Endothelial cell of umbilical vein (primary cell): ENCODE results near the gene PTPRH. TPM values are rescaled to one million over a fixed set of nuclear protein-coding genes. Genes with fewer than 3 reads are reported as not detected.
A peak's percentile ranks its signal among the peaks of the same experiment; 100 is the strongest.

Source experiments
- Bru-seq: library from RNA; stranded (reverse); fragments of 400-500 nt; gene quantifications from one replicate; lab custom pipeline; 2021; lab: Mats Ljungman, UMichigan
- BruChase-seq, 2 experiments: library from RNA; stranded (reverse); fragments of 400-500 nt; gene quantifications; one replicate each; lab custom pipeline; 2021; lab: Mats Ljungman, UMichigan
- BruUV-seq: library from RNA; stranded (reverse); fragments of 400-500 nt; replicated peaks from 2 replicates; lab custom pipeline; 2021; lab: Mats Ljungman, UMichigan
- CTCF ChIA-PET: fragments of 300-600, 350-600 bp; sonication (Branson Sonifier 250); formaldehyde crosslinking; loops from one replicate; lab custom pipeline; 2021; ENCODE audit warnings: antibody characterized with exemption, inconsistent platforms; lab: Charles Lee
- POLR2A ChIA-PET: fragments of 300-600, 350-600 bp; sonication (Branson Sonifier 250); formaldehyde crosslinking; loops from one replicate; lab custom pipeline; 2021; ENCODE audit warnings: antibody characterized with exemption, inconsistent platforms; lab: Charles Lee
- DNase-seq: peaks from one replicate; pipeline ENCODE4 v3.0.0-alpha.2; 2011; ENCODE audit warnings: low read depth, low spot score
- FAIRE-seq: peaks from 2 replicates; lab custom pipeline; 2011; peaks lifted over from hg19 to GRCh38; lab: Jason Lieb, UNC
- H2AFZ ChIP-seq: 2 replicates; pipeline ENCODE4 v1.6.0; 2012; ENCODE audit warnings: low read depth, low read length, control low read depth, inconsistent platforms
- H3K27ac ChIP-seq: 2 replicates; pipeline ENCODE4 v1.5.1; 2011; ENCODE audit warnings: low read depth, mild to moderate bottlenecking, control low read depth, low read length, moderate library complexity; ENCODE audit not compliant: insufficient read depth
- H3K27me3 ChIP-seq, 2 experiments: 2 replicates each; pipeline versions ENCODE4 v1.6.0 to v1.6.1; 2011; ENCODE audit warnings: low read length in 2 of 2, mixed read lengths in 1 of 2; ENCODE audit not compliant: control insufficient read depth in 2 of 2, insufficient read depth in 2 of 2
- H3K36me3 ChIP-seq, 2 experiments: 2 replicates in 1 of 2; 3 replicates in 1 of 2; pipeline ENCODE4 v1.5.1; 2011; ENCODE audit warnings: low read length in 2 of 2, mild to moderate bottlenecking in 1 of 2, moderate library complexity in 1 of 2; ENCODE audit not compliant: control insufficient read depth in 2 of 2, insufficient read depth in 2 of 2; ENCODE audit errors: extremely low read depth in 1 of 2
- H3K4me1 ChIP-seq: 3 replicates; pipeline ENCODE4 v1.5.1; 2011; ENCODE audit warnings: mild to moderate bottlenecking, low read length; ENCODE audit not compliant: control insufficient read depth, insufficient read depth; ENCODE audit errors: extremely low read depth
- H3K4me2 ChIP-seq: 2 replicates; pipeline ENCODE4 v1.6.1; 2011; ENCODE audit warnings: low read length, control low read depth, mixed read lengths; ENCODE audit not compliant: insufficient read depth
- H3K4me3 ChIP-seq, 3 experiments: fragments of 200-600 bp in 1 of 3; sonication (generic), shearing (Covaris generic) in 1 of 3; replicated peaks in 1 of 3; 2 replicates each; pipeline ENCODE4 v1.5.1; 2011 to 2016; ENCODE audit warnings: control low read depth in 3 of 3, low read length in 3 of 3, mild to moderate bottlenecking in 2 of 3, inconsistent platforms in 1 of 3, low read depth in 1 of 3, moderate library complexity in 1 of 3; ENCODE audit not compliant: insufficient read depth in 1 of 3
- H3K79me2 ChIP-seq: 2 replicates; pipeline ENCODE4 v1.6.0; 2012; ENCODE audit warnings: low read length, inconsistent platforms; ENCODE audit not compliant: control insufficient read depth, insufficient read depth
- H3K9ac ChIP-seq: replicated peaks from 2 replicates; pipeline ENCODE3; 2011; ENCODE audit warnings: low read length, control low read depth; ENCODE audit not compliant: insufficient read depth; ENCODE audit errors: extremely low read depth
- H3K9me1 ChIP-seq: replicated peaks from 3 replicates; pipeline ENCODE4 v1.6.0; 2011; ENCODE audit warnings: mild to moderate bottlenecking, low read length; ENCODE audit not compliant: control insufficient read depth, insufficient read depth; ENCODE audit errors: extremely low read depth
- H3K9me3 ChIP-seq: replicated peaks from 2 replicates; pipeline ENCODE4 v1.5.1; 2012; ENCODE audit warnings: low read length, inconsistent platforms; ENCODE audit not compliant: control insufficient read depth, insufficient read depth
- H4K20me1 ChIP-seq: replicated peaks from 2 replicates; pipeline ENCODE3; 2011; ENCODE audit warnings: mild to moderate bottlenecking, low read length; ENCODE audit not compliant: control insufficient read depth, insufficient read depth; ENCODE audit errors: extremely low read depth
- CTCF ChIP-seq, 2 donors: IDR thresholded peaks; 1 replicate in 1 of 2; 2 replicates in 1 of 2; pipeline ENCODE4 v1.5.1; 2011; ENCODE audit warnings: low read length in 2 of 2, mild to moderate bottlenecking in 2 of 2, moderate library complexity in 2 of 2, control low read depth in 1 of 2, inconsistent platforms in 1 of 2, low read depth in 1 of 2; ENCODE audit not compliant: insufficient read depth in 1 of 2; ENCODE audit errors: extremely low read depth in 1 of 2
- EZH2 ChIP-seq: IDR thresholded peaks from 2 replicates; pipeline ENCODE4 v1.6.1; 2012; ENCODE audit warnings: borderline replicate concordance, low read depth, mild to moderate bottlenecking, moderate library complexity, low read length, inconsistent platforms; ENCODE audit not compliant: severe bottlenecking
- FOS ChIP-seq: IDR thresholded peaks from 2 replicates; pipeline ENCODE4 v1.6.1; 2011; ENCODE audit warnings: mild to moderate bottlenecking, low read length, moderate library complexity, borderline replicate concordance; ENCODE audit not compliant: insufficient read depth
- GATA2 ChIP-seq: IDR thresholded peaks from 2 replicates; pipeline ENCODE4 v1.7.0; 2011; ENCODE audit warnings: low read depth, mild to moderate bottlenecking, moderate library complexity, mixed read lengths, low read length; ENCODE audit not compliant: insufficient read length, insufficient read depth
- JUN ChIP-seq: IDR thresholded peaks from 2 replicates; pipeline ENCODE4 v1.6.1; 2011; ENCODE audit warnings: borderline replicate concordance, low read depth; ENCODE audit not compliant: insufficient read length, insufficient read depth
- MYC ChIP-seq: IDR thresholded peaks from one replicate; pipeline ENCODE4 v1.6.1; 2011; ENCODE audit warnings: mild to moderate bottlenecking, low read depth, low read length
- POLR2A ChIP-seq: IDR thresholded peaks from 2 replicates; pipeline ENCODE4 v1.6.1; 2012; ENCODE audit warnings: low read depth, mild to moderate bottlenecking, control low read depth, low read length
- POLR2AphosphoS5 ChIP-seq: IDR thresholded peaks from 2 replicates; pipeline ENCODE4 v1.6.1; 2012; ENCODE audit warnings: low read depth, mild to moderate bottlenecking, control low read depth, low read length, moderate library complexity; ENCODE audit not compliant: insufficient read depth
- dilution Hi-C: fragments of 300-500 bp; cut with MboI; formaldehyde crosslinking; loops from one replicate; pipeline ENCODE4 v1.15.0; 2019; ENCODE audit warnings: low sequenced_read_pairs; ENCODE audit not compliant: extremely low pct_ligation_motif_present
- intact Hi-C: fragments of 100-400 bp; cut with micrococcal nuclease; formaldehyde crosslinking; loops from one replicate; pipeline ENCODE4 v1.10.0; 2022
- long read RNA-seq: library from polyadenylated mRNA; stranded (forward); transcript quantifications from one replicate; pipeline ENCODE4 v2.0.0, GENCODE V29; 2021
- polyA minus RNA-seq, 3 experiments: library from RNA; depleted of rRNA, polyadenylated mRNA; stranded (reverse); fragments of >200 nt; gene quantifications; 1 replicate in 1 of 3; 2 replicates in 2 of 3; pipeline ENCODE4 v1.2.3, GENCODE V29; 2011
- polyA plus RNA-seq, 4 experiments: library from polyadenylated mRNA; depleted of rRNA in 3 of 4; stranded (reverse) in 3 of 4; unstranded in 1 of 4; fragments of >200 nt; gene quantifications; 2 replicates each; pipeline versions ENCODE4 v1.2.1 to v1.2.3, GENCODE V29; 2011 to 2012; ENCODE audit warnings: missing spikeins in 1 of 4
- total RNA-seq: library from RNA; stranded (reverse); gene quantifications from 2 replicates; pipeline ENCODE4 v1.2.3, GENCODE V29; 2021
- TF ChIP-seq, protein P1 (sequence below): IDR thresholded peaks from 2 replicates; pipeline ENCODE4 v1.6.1; 2011; ENCODE audit not compliant: insufficient read depth, insufficient read length

Gene PTPRH
- 0.51 and 1.00 TPM in 2 replicates for total RNA-seq
- polyA plus RNA-seq: 0.10 and 0.14 TPM in 2 replicates
- polyA plus RNA-seq (2011; cell fraction: cytosol; rRNA removed): 0.14 and 0.18 TPM in 2 replicates
- polyA plus RNA-seq (2011; cell fraction: nucleus; rRNA removed): 0.38 and 0.55 TPM in 2 replicates
- polyA plus RNA-seq (2012): 1.9 and 2.6 TPM in 2 replicates
- 2.1 TPM in 2 replicates for polyA minus RNA-seq
- polyA minus RNA-seq (2011; cell fraction: cytosol; rRNA and poly(A)+ RNA removed): 2.5 TPM
- polyA minus RNA-seq (2011; cell fraction: nucleus; rRNA and poly(A)+ RNA removed): 0.19 TPM in 1 of 2 replicates, not detected in the other
- percentile 14 among the genes with signal in this experiment for Bru-seq, nascent RNA
- percentile 18 among the genes with signal in this experiment for BruChase-seq, experiment 1, labeled RNA remaining after a 6-hour chase
- BruChase-seq, experiment 2, labeled RNA remaining after a 2-hour chase: percentile 11 among the genes with signal in this experiment
- long read RNA-seq: 0 reads

- H3K4me2 ChIP-seq: no peak within 1 kb of the TSS
- H3K9me1 ChIP-seq: no peaks in the 10 kb centered on the region
- no peak within 1 kb of the TSS for H3K9ac ChIP-seq
- peak within 1 kb of the TSS; percentile 8 for H2AFZ ChIP-seq
- no peaks in the 10 kb centered on the region for H3K36me3 ChIP-seq
- intact Hi-C loops (no loop called here), dilution Hi-C loops (no loop called here)
- H3K27ac ChIP-seq: peak within 1 kb of the TSS; percentile 49
- H3K79me2 ChIP-seq: no peaks in the 10 kb centered on the region
- BruUV-seq: no TSS peak
- ChIA-PET POLR2A (no interaction called here), CTCF (no interaction called here)
- no peaks in the 10 kb centered on the region for H3K9me3 ChIP-seq
- H3K27me3 ChIP-seq: no peaks in the 10 kb centered on the region
- TF ChIP-seq, protein P1, sequence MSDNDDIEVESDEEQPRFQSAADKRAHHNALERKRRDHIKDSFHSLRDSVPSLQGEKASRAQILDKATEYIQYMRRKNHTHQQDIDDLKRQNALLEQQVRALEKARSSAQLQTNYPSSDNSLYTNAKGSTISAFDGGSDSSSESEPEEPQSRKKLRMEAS: no peak
- TF ChIP-seq FOS: no peak
- TF ChIP-seq POLR2A: no peak
- TF ChIP-seq POLR2AphosphoS5: no peak
- no peak for TF ChIP-seq EZH2
- TF ChIP-seq GATA2: no peak
- TF ChIP-seq MYC: no peak
- no peak for TF ChIP-seq JUN
- TF ChIP-seq CTCF (IDR thresholded peaks at IDR 0.05; ENCODE audit: extremely low read depth in 1 of 2, insufficient read depth in 1 of 2, low read depth in 1 of 2, low read length in 2 of 2): no peak
- DNase-seq (no peak), FAIRE-seq (no peak)
- peaks cover 24% of the 10 kb centered on the region for H3K4me1 ChIP-seq
- H4K20me1 ChIP-seq: no peaks in the 10 kb centered on the region
- H3K4me3 ChIP-seq: no peak within 1 kb of the TSS
Measured at GRCh38 chr19:55208880-55209692, at the start of gene PTPRH. PTPRH (minus strand) TSS chr19:55209501; CDS start chr19:55209433, 68 bp downstream.
